ENCODE data around the gene RAB13. TPM values are rescaled to one million over a fixed set of nuclear protein-coding genes. Genes with fewer than 3 reads are reported as not detected.
A peak's percentile ranks its signal among the peaks of the same experiment; 100 is the strongest.

Gene RAB13
- total and polyA plus RNA-seq, 2 of the 13 experiments (the other 11 are each of a cell fraction or from before 2014, with no cell fraction given) = 15.9 to 24.7 TPM

- TF ChIP-seq, protein P1, sequence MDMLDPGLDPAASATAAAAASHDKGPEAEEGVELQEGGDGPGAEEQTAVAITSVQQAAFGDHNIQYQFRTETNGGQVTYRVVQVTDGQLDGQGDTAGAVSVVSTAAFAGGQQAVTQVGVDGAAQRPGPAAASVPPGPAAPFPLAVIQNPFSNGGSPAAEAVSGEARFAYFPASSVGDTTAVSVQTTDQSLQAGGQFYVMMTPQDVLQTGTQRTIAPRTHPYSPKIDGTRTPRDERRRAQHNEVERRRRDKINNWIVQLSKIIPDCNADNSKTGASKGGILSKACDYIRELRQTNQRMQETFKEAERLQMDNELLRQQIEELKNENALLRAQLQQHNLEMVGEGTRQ (IDR thresholded peaks at IDR 0.05; ENCODE audit: low read depth, low read length) = no peak
- TF ChIP-seq, protein P1 (CRISPR knock-in tag; IDR thresholded peaks at IDR 0.05; ENCODE audit: borderline replicate concordance) = 0 out of 2 replicates have a peak, but pooled peaks have one; percentile 23
- peak; percentile 58 for TF ChIP-seq RBM39 (IDR thresholded peaks at IDR 0.05; ENCODE audit: low read depth, low read length, poor library complexity, severe bottlenecking)
- no peak for TF ChIP-seq KDM5A (IDR thresholded peaks at IDR 0.05; ENCODE audit: borderline replicate concordance, low read length)
- no peak for TF ChIP-seq NR2F6 (IDR thresholded peaks at IDR 0.05)
- peak; percentile 33; the same call in 1 of the 2 replicates for TF ChIP-seq NR2F6 (CRISPR knock-in tag; IDR thresholded peaks at IDR 0.05)
- TF ChIP-seq, protein P2, sequence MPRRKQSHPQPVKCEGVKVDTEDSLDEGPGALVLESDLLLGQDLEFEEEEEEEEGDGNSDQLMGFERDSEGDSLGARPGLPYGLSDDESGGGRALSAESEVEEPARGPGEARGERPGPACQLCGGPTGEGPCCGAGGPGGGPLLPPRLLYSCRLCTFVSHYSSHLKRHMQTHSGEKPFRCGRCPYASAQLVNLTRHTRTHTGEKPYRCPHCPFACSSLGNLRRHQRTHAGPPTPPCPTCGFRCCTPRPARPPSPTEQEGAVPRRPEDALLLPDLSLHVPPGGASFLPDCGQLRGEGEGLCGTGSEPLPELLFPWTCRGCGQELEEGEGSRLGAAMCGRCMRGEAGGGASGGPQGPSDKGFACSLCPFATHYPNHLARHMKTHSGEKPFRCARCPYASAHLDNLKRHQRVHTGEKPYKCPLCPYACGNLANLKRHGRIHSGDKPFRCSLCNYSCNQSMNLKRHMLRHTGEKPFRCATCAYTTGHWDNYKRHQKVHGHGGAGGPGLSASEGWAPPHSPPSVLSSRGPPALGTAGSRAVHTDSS (CRISPR knock-in tag; conservative IDR thresholded peaks at IDR 0.05) = no peak
- 0 out of 2 replicates have a peak, but pooled peaks have one; percentile 55 for TF ChIP-seq ZNF446 (CRISPR knock-in tag; IDR thresholded peaks at IDR 0.05)
- TF ChIP-seq, protein P3, sequence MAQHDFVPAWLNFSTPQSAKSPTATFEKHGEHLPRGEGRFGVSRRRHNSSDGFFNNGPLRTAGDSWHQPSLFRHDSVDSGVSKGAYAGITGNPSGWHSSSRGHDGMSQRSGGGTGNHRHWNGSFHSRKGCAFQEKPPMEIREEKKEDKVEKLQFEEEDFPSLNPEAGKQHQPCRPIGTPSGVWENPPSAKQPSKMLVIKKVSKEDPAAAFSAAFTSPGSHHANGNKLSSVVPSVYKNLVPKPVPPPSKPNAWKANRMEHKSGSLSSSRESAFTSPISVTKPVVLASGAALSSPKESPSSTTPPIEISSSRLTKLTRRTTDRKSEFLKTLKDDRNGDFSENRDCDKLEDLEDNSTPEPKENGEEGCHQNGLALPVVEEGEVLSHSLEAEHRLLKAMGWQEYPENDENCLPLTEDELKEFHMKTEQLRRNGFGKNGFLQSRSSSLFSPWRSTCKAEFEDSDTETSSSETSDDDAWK (CRISPR knock-in tag; IDR thresholded peaks at IDR 0.05) = no peak
- no peak for TF ChIP-seq SMAD1 (CRISPR knock-in tag; IDR thresholded peaks at IDR 0.05; ENCODE audit: borderline replicate concordance, low read depth)
- peak; percentile 23; the same call in 1 of the 2 replicates for TF ChIP-seq ZNF607 (CRISPR knock-in tag; IDR thresholded peaks at IDR 0.05; ENCODE audit: borderline replicate concordance)
- peak; percentile 65; the same call in 1 of the 2 replicates for TF ChIP-seq ZNF788 (CRISPR knock-in tag; IDR thresholded peaks at IDR 0.05; ENCODE audit: borderline replicate concordance)
- peak; percentile 37; the same call in 1 of the 2 replicates for TF ChIP-seq ZMYM4 (CRISPR knock-in tag; IDR thresholded peaks at IDR 0.05)
- TF ChIP-seq KMT2A (CRISPR knock-in tag; IDR thresholded peaks at IDR 0.05) = peak; percentile 72; the same call in 1 of the 2 replicates
- TF ChIP-seq ZBTB26 (CRISPR knock-in tag; IDR thresholded peaks at IDR 0.05; ENCODE audit: borderline replicate concordance) = peak; percentile 46; the same call in 1 of the 2 replicates
- TF ChIP-seq KAT8 (CRISPR knock-in tag; IDR thresholded peaks at IDR 0.05) = peak; percentile 19; the same call in 1 of the 2 replicates
- TF ChIP-seq ZBTB42 (CRISPR knock-in tag; IDR thresholded peaks at IDR 0.05) = peak; percentile 43; the same call in 1 of the 2 replicates
- TF ChIP-seq ZNF746 (CRISPR knock-in tag; IDR thresholded peaks at IDR 0.05) = 0 out of 2 replicates have a peak, but pooled peaks have one; percentile 20
- peak; percentile 89 for TF ChIP-seq GABPB1 (CRISPR knock-in tag; IDR thresholded peaks at IDR 0.05)
- TF ChIP-seq KLF16 (CRISPR knock-in tag; IDR thresholded peaks at IDR 0.05) = 0 out of 4 replicates have a peak, but pooled peaks of 1 of the 2 experiments have one; percentile 9
- no peak; the same call in 1 of the 2 replicates for TF ChIP-seq DMAP1 (CRISPR knock-in tag; IDR thresholded peaks at IDR 0.05)
These were observed 40.1 kb downstream of the RAB13 start (continued) for GRCh38 chr1:153945795-153946621.
